Esophagus squamous epithelium (tissue), 5 donors: ENCODE measurements around the gene FBXO41. TPM values are rescaled to one million over a fixed set of nuclear protein-coding genes. Genes with fewer than 3 reads are reported as not detected.

ENCODE experiments used
- DNase-seq: peaks from one replicate; lab custom pipeline; 2025; lab: John Stamatoyannopoulos, UW
- H3K27ac ChIP-seq, 4 donors: fragments of 200-600 bp; sonication (generic); one replicate each; pipeline ENCODE4 v1.5.1; 2016 to 2019; ENCODE audit warnings: mild to moderate bottlenecking in 1 of 4
- H3K27me3 ChIP-seq, 4 donors: fragments of 200-600 bp; sonication (generic); 1 replicate in 3 of 4; 2 replicates in 1 of 4; pipeline versions ENCODE4 v1.5.1 to v1.6.0; 2017 to 2021; ENCODE audit warnings: antibody characterized with exemption in 1 of 4
- H3K36me3 ChIP-seq, 3 donors: fragments of 200-600 bp; sonication (generic); one replicate each; pipeline ENCODE4 v1.5.1; 2016 to 2019
- H3K4me1 ChIP-seq, 3 donors: fragments of 200-600 bp; sonication (generic); one replicate each; pipeline ENCODE4 v1.5.1; 2017 to 2019
- H3K4me3 ChIP-seq, 4 donors: fragments of 200-600 bp; sonication (generic); 1 replicate in 3 of 4; 2 replicates in 1 of 4; pipeline ENCODE4 v1.5.1; 2016 to 2019; ENCODE audit warnings: mild to moderate bottlenecking in 2 of 4, moderate library complexity in 1 of 4
- H3K9me3 ChIP-seq, 3 donors: fragments of 200-600 bp; sonication (generic); one replicate each; pipeline ENCODE4 v1.5.1; 2016 to 2019
- CTCF ChIP-seq, 6 experiments: fragments of 450-650 bp in 4 of 6; fragments of 200-600 bp in 2 of 6; sonication (generic) in 2 of 6; IDR thresholded peaks; one replicate each; pipeline ENCODE4 v1.5.1; 2016 to 2019; ENCODE audit warnings: antibody characterized with exemption in 6 of 6, mild to moderate bottlenecking in 4 of 6, moderate library complexity in 4 of 6
- POLR2A ChIP-seq, 4 donors: fragments of 450-650 bp; IDR thresholded peaks; one replicate each; pipeline ENCODE4 v1.6.1; 2017; ENCODE audit warnings: antibody characterized with exemption in 4 of 4, mild to moderate bottlenecking in 4 of 4, moderate library complexity in 3 of 4
- WGBS, 2 donors: methylation state at CpG; one replicate each; pipeline ENCODE4 v1.1.5; 2018; 5-methylcytosine and 5-hydroxymethylcytosine counted together
- intact Hi-C: fragments of 100-400 bp; cut with DNase I; formaldehyde crosslinking; loops from one replicate; pipeline ENCODE4 v1.15.0; 2022
- total RNA-seq, 4 donors: library from RNA; depleted of rRNA; stranded (reverse); fragments of >200 nt; gene quantifications; one replicate each; pipeline ENCODE4 v1.1.0, GENCODE V29; 2016
- donor health status: DM: yes; HTN: yes; CAD: no.

Gene FBXO41
- total RNA-seq, 4 donors from 2014 or later: 1.1 to 2.3 (median 1.3) TPM

- Histone ChIP-seq H3K4me3 (peak within 1 kb of the TSS; percentile 76 to 91 (median 84)), H3K27ac (peak within 1 kb of the TSS; percentile 89 to 95 (median 93)), H3K4me1 (peaks cover 12 to 57% (median 19%) of the 10 kb centered on the region in 3 donors), H3K27me3 (no peaks in the 10 kb centered on the region), H3K9me3 (no peaks in the 10 kb centered on the region), H3K36me3 (peaks cover 0 to 29% (median 0%) of the 10 kb centered on the region in 3 donors)
- TF ChIP-seq POLR2A (IDR thresholded peaks at IDR 0.05): peak in 2 of 4 donors; percentile 67 to 77
- TF ChIP-seq CTCF (IDR thresholded peaks at IDR 0.05): no peak
- peak; percentile 50 for DNase-seq
- intact Hi-C loops: no loop called here
- WGBS, 2 donors: 0 to 3% methylated on average over 14 to 19 of the region's 69 CpGs
Measured at GRCh38 chr2:73233932-73234832, 50.1 kb downstream of the FBXO41 start, which contains the start of gene CCT7. CCT7 (plus strand) TSS chr2:73234308; CDS start chr2:73234379, 71 bp downstream.

GRCh38 chr2:73233154-73233931, 50.9 kb downstream of the FBXO41 start, which contains the start of gene PRADC1:
PRADC1 (minus strand) TSS chr2:73233239; CDS start chr2:73233160, 79 bp downstream.
- Histone ChIP-seq H3K27ac (peak within 1 kb of the TSS; percentile 89 to 95 (median 93)), H3K4me1 (peaks cover 12 to 49% (median 19%) of the 10 kb centered on the region in 3 donors), H3K36me3 (peaks cover 0 to 29% (median 0%) of the 10 kb centered on the region in 3 donors), H3K4me3 (peak within 1 kb of the TSS; percentile 76 to 91 (median 84)), H3K9me3 (no peaks in the 10 kb centered on the region), H3K27me3 (no peaks in the 10 kb centered on the region)
- DNase-seq: peak; percentile 96
- TF ChIP-seq CTCF (IDR thresholded peaks at IDR 0.05) (no peak), POLR2A (IDR thresholded peaks at IDR 0.05) (peak in 2 of 4 donors; percentile 28 to 58)
- intact Hi-C loops: no loop called here
- 0% methylated on average over 14 of the region's 67 CpGs for WGBS, 2 donors

GRCh38 chr2:73232403-73233153, 51.7 kb downstream of the FBXO41 start:
- intact Hi-C loops: no loop called here
- Histone ChIP-seq H3K4me1 (peaks cover 12 to 41% (median 19%) of the 10 kb centered on the region in 3 donors), H3K27me3 (no peaks in the 10 kb centered on the region), H3K27ac (peak overlapping the region; percentile 75 to 95 (median 93)), H3K36me3 (peaks cover 0 to 32% (median under 1%) of the 10 kb centered on the region in 3 donors), H3K4me3 (peak overlapping the region; percentile 76 to 91 (median 84)), H3K9me3 (no peaks in the 10 kb centered on the region)
- TF ChIP-seq POLR2A (IDR thresholded peaks at IDR 0.05) (no peak), CTCF (IDR thresholded peaks at IDR 0.05) (peak in 1 of 6 experiments; percentile 5)
- DNase-seq: no peak
- 2 to 10% methylated on average over 5 to 22 of the region's 37 CpGs for WGBS, 2 donors

- no peak overlapping the region for H3K27ac ChIP-seq
- 80 to 88% methylated on average over 3 to 14 of the region's 14 CpGs for WGBS, 2 donors
- no peaks in the 10 kb centered on the region for H3K27me3 ChIP-seq
- no peaks in the 10 kb centered on the region for H3K9me3 ChIP-seq
- peaks cover under 1 to 67% (median 12%) of the 10 kb centered on the region in 3 donors for H3K36me3 ChIP-seq
- no peak overlapping the region for H3K4me3 ChIP-seq
- intact Hi-C loops: no loop called here
- H3K4me1 ChIP-seq: peaks cover 4 to 10% (median 6%) of the 10 kb centered on the region in 3 donors
- TF ChIP-seq POLR2A (IDR thresholded peaks at IDR 0.05) (no peak), CTCF (IDR thresholded peaks at IDR 0.05) (no peak)
- DNase-seq: no peak
Measured at GRCh38 chr2:73228631-73229030, 55.6 kb downstream of the FBXO41 start.
